H1 (cell line): ENCODE data around the gene CAMK2D. TPM values are rescaled to one million over a fixed set of nuclear protein-coding genes. Genes with fewer than 3 reads are reported as not detected.

Source experiments
- EP300 ChIP-seq, 2 experiments: IDR thresholded peaks; 1 replicate in 1 of 2; 2 replicates in 1 of 2; pipeline ENCODE4 v1.6.1; 2011 to 2012; ENCODE audit warnings: low read depth in 2 of 2, low read length in 2 of 2, mild to moderate bottlenecking in 2 of 2, borderline replicate concordance in 1 of 2, inconsistent platforms in 1 of 2, moderate library complexity in 1 of 2
- KDM5A ChIP-seq: fragments of 200-600 bp; IDR thresholded peaks from 2 replicates; pipeline ENCODE4 v1.7.1; 2012; ENCODE audit warnings: mild to moderate bottlenecking, low read length, inconsistent platforms, mixed read lengths
- TCF12 ChIP-seq: IDR thresholded peaks from 2 replicates; pipeline ENCODE4 v1.6.1; 2011; ENCODE audit warnings: low read depth, mild to moderate bottlenecking, low read length
- USF2 ChIP-seq: IDR thresholded peaks from 2 replicates; pipeline ENCODE4 v1.6.1; 2011; ENCODE audit warnings: low read length, improper control_type of control experiment
- polyA plus RNA-seq, 7 experiments: library from polyadenylated mRNA; depleted of rRNA in 3 of 7; stranded (reverse) in 5 of 7; unstranded in 2 of 7; fragments of >200 nt in 5 of 7; fragments of 200-250 nt in 2 of 7; gene quantifications; 1 replicate in 5 of 7; 2 replicates in 1 of 7; 4 replicates in 1 of 7; pipeline versions ENCODE4 v1.2.1 to v1.2.3, GENCODE V29; 2011 to 2013; ENCODE audit warnings: missing spikeins in 2 of 7, mixed read lengths in 2 of 7
- total RNA-seq: library from RNA; stranded (reverse); fragmentation: NEBNext Ultra II Directional; extraction: Animal tissue kit (Norgen Biotek cat#: 25700); gene quantifications from 2 replicates; pipeline ENCODE4 v1.2.1, GENCODE V29; 2021

The CAMK2D gene
- total and polyA plus RNA-seq, 2 of the 8 experiments (the other 6 are each of a cell fraction or from before 2014, with no cell fraction given): 3.2 to 7.0 TPM

- no peak for TF ChIP-seq TCF12
- no peak for TF ChIP-seq USF2
- no peak for TF ChIP-seq EP300 (IDR thresholded peaks at IDR 0.05; ENCODE audit: borderline replicate concordance in 1 of 2, low read depth in 2 of 2, low read length in 2 of 2)
- TF ChIP-seq KDM5A: no peak
These were observed 292.5 kb downstream of the CAMK2D start (continued) for GRCh38 chr4:113469023-113469390.
